ENCODE data around the gene C6orf47. TPM values are rescaled to one million over a fixed set of nuclear protein-coding genes. Genes with fewer than 3 reads are reported as not detected.

The C6orf47 gene
- total and polyA plus RNA-seq, 2 donors from 2014 or later, result 25.5 to 26.5 TPM

DNA sequence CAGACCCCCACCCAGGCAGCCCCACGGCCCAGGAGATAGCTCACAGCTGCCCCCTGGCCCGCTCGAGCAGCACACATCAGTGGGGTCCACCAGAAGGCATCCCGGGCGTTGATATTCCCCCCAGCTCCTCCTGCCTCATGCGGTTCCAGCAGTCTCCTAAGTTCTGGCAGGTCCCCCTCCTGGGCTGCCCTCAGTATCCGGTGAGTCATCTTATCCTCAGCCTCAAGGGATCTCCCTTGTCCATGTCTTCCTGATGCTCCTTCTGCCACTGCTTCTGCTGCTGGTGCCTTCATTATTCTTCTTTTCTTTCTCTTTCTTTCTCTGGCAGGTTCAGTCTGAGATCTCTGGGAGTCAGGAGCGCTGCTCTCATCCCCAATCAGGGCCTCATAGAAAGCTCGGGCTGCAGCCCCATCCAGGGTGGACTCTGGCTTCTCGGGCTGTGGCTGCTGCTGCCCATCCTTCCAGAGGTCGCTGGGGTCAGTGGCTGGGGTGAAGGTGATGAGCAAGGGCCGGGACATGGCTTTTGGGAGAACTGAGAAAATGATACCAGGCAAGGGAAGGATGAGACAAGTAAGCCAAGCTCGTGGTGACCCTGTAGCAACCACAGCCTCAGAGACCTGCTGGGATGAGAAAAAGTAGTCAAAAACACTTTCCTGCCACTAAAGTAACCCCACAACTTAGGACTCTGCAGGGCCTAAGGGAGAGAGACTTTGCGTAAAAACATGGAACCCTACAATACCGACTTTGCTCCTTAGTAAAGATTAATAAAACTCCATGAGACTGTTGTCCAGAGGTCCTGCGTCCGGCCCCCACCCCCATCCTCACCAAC, 3.6 kb upstream of the C6orf47 start:
- FAIRE-seq, result no peak
- peaks cover 2 to 36% (median 35%) of the 10 kb centered on the region in 3 donors for H3K4me1 ChIP-seq (ENCODE audit: control insufficient read depth in 2 of 3, insufficient read depth in 2 of 3, low read depth in 1 of 3, low read length in 3 of 3)
- peak overlapping the region; percentile 85 to 97 for H3K27ac ChIP-seq (ENCODE audit: low read depth in 2 of 2, low read length in 2 of 2)

GRCh38 chr6:31663126-31663960, 2.8 kb upstream of the C6orf47 start:
- Histone ChIP-seq H3K4me1 (ENCODE audit: control insufficient read depth in 2 of 3, insufficient read depth in 2 of 3, low read depth in 1 of 3, low read length in 3 of 3) (peaks cover 2 to 41% (median 40%) of the 10 kb centered on the region in 3 donors), H3K9ac (ENCODE audit: low read length in 3 of 3) (peak overlapping the region in 2 of 3 donors; percentile 16 to 77), H3K27ac (ENCODE audit: low read depth in 2 of 2, low read length in 2 of 2) (peak overlapping the region; percentile 85 to 97), H3K9me3 (ENCODE audit: control insufficient read depth in 2 of 3, insufficient read depth in 1 of 3, low read length in 3 of 3) (no peaks in the 10 kb centered on the region), H3K36me3 (ENCODE audit: control insufficient read depth in 2 of 3, insufficient read depth in 3 of 3, low read length in 3 of 3) (peaks cover 5 to 12% (median 9%) of the 10 kb centered on the region in 3 donors), H3K27me3 (ENCODE audit: control insufficient read depth, insufficient read depth, low read length) (no peaks in the 10 kb centered on the region), H3K4me3 (ENCODE audit: low read length in 3 of 3) (peak overlapping the region; percentile 89 to 94 (median 94))
- no peak for TF ChIP-seq CTCF (IDR thresholded peaks at IDR 0.05; ENCODE audit: borderline replicate concordance, extremely low read depth, insufficient read depth)
- FAIRE-seq, result no peak
- intact Hi-C loops (cut with DNase I), result no loop called here
- no peak for DNase-seq

More for the DNA sequence above, 3.6 kb upstream of the C6orf47 start:
- peak overlapping the region; percentile 67 to 77 (median 68) for H3K9ac ChIP-seq (ENCODE audit: low read length in 3 of 3)
- no peaks in the 10 kb centered on the region for H3K27me3 ChIP-seq (ENCODE audit: control insufficient read depth, insufficient read depth, low read length)
- no peaks in the 10 kb centered on the region for H3K9me3 ChIP-seq (ENCODE audit: control insufficient read depth in 2 of 3, insufficient read depth in 1 of 3, low read length in 3 of 3)
- peak in 3 of 5 donors; percentile 36 to 78 (median 68) for DNase-seq
- H3K36me3 ChIP-seq (ENCODE audit: control insufficient read depth in 2 of 3, insufficient read depth in 3 of 3, low read length in 3 of 3), result peaks cover 12 to 20% (median 17%) of the 10 kb centered on the region in 3 donors
- intact Hi-C loops (cut with DNase I), result no loop called here
- peak overlapping the region; percentile 89 to 94 (median 94) for H3K4me3 ChIP-seq (ENCODE audit: low read length in 3 of 3)
- no peak for TF ChIP-seq CTCF (IDR thresholded peaks at IDR 0.05; ENCODE audit: borderline replicate concordance, extremely low read depth, insufficient read depth)

GRCh38 chr6:31662124-31662723, 1.6 kb upstream of the C6orf47 start:
- peak overlapping the region in 1 of 2 donors; percentile 17 for H3K27ac ChIP-seq (ENCODE audit: low read depth in 2 of 2, low read length in 2 of 2)
- no peak for FAIRE-seq
- peaks cover 0 to 7% (median 6%) of the 10 kb centered on the region in 3 donors for H3K36me3 ChIP-seq (ENCODE audit: control insufficient read depth in 2 of 3, insufficient read depth in 3 of 3, low read length in 3 of 3)
- H3K4me1 ChIP-seq (ENCODE audit: control insufficient read depth in 2 of 3, insufficient read depth in 2 of 3, low read depth in 1 of 3, low read length in 3 of 3), result peaks cover 2 to 48% (median 40%) of the 10 kb centered on the region in 3 donors
- no peaks in the 10 kb centered on the region for H3K27me3 ChIP-seq (ENCODE audit: control insufficient read depth, insufficient read depth, low read length)
- DNase-seq, result no peak
- intact Hi-C loops (cut with DNase I), result no loop called here
- H3K9me3 ChIP-seq (ENCODE audit: control insufficient read depth in 2 of 3, insufficient read depth in 1 of 3, low read length in 3 of 3), result no peaks in the 10 kb centered on the region
- no peak for TF ChIP-seq CTCF (IDR thresholded peaks at IDR 0.05; ENCODE audit: borderline replicate concordance, extremely low read depth, insufficient read depth)
- H3K4me3 ChIP-seq (ENCODE audit: low read length in 3 of 3), result peak overlapping the region in 1 of 3 donors; percentile 94
- no peak overlapping the region for H3K9ac ChIP-seq (ENCODE audit: low read length in 3 of 3)

All from kidney (tissue), 14 donors.